GM21717 (cell line): ENCODE results near the gene CIROP.
A peak's percentile ranks its signal among the peaks of the same experiment; 100 is the strongest.

ENCODE experiments used
- ATAC-seq: cut with Tn5 transposase; IDR thresholded peaks from one replicate; pipeline ENCODE4 v1.9.1; 2021; ENCODE audit warnings: mild to moderate bottlenecking, moderate library complexity; ENCODE audit not compliant: unreplicated experiment

The CIROP gene

DNA sequence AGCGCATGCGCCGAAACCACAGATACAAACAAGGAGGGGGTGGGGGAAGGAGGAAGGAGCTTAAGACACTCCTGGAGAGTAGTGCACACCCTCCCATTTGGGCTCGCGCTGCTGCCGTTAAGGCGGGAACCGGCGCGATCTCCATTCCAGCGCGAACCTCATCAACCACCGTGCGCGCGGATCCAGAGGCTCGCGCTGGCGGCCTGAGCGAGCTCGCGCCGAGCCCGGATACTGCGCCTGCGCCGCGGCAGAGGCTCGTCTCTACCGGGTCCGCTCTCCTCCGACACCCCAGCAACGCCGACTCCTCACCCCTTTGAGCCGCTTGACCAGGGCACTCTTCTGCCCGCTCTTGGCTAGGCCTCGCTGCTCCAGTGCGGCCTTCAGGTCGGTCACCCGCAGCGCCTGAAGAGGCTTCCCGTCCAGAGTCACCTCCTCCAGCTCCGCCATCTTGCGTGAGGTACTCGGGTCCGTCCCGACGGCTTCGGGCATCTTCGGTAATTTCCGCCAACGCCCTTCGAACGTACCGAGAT lies 10.1 kb downstream of the CIROP start, which contains the start of gene ACIN1:
ACIN1 (minus strand) TSS at position 471 of the 530 bp plus-strand sequence; CDS start at position 447, 24 bp downstream.
- ATAC-seq = peak; percentile 41

DNA sequence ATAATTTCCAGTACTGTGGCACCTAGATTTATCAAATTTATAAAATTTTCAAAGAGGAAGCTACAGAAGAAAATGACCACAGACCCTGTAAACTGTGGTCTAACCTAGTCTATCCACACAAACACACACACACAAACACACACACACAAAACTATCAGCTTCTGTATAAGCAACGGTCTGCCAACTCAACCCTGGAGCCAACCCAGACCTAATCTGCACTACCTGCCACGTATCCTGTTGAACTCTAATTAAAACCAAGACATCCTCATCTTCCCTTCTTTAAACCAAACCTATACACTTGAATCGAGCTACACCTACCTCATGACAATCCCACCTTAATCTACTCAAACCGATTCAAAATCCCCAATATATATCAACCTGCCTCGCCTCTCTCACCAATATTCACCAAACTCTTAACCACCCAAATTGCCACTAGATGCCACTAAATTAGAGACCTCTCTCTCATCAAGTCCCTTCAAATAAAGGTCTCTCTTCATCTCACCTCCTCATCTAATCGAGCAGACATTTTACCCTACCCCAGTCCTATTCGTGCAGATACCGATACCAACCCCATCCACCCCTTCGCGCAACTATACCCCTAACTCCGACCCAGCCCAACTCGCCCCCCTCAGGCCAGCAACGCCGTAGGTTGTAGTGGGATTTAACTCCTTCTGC lies 10.7 kb downstream of the CIROP start:
- ATAC-seq = no peak

DNA sequence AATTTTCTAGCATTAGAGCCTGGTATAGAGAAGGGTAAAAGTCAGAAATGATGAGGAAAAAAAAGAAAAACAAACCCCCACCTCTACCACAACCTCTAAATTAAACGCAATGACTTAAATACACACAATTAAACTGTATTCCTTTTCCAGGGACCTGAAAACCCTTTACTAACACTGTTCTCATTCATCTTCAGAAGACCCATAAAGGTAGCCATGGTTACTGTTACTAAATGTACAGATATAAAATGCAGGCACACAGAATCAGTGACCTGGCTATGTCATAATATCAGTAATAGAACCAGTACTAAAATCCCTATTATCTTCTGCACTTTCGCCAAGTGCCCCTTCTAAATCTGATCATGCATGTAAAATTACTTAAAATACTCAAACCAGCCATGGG lies 11.3 kb downstream of the CIROP start:
- no peak for ATAC-seq

DNA sequence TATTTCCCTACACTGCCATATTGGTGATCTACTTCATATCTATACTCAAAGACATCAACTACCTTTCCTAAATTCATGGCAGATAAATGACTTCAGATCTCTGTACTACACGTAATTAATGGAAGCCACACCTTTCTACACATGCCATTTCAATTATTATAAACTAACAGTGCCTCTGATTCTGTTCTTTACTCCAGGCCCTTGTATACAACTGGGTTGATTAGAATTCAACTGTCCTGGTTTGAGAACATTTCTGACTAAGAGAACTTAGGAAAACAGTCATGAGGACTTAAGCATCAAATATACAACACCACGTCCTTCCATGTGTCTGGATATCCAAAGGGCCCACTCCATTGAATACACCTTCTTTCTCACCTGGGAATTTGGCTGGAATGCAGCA lies 11.7 kb downstream of the CIROP start:
- ATAC-seq = no peak

DNA sequence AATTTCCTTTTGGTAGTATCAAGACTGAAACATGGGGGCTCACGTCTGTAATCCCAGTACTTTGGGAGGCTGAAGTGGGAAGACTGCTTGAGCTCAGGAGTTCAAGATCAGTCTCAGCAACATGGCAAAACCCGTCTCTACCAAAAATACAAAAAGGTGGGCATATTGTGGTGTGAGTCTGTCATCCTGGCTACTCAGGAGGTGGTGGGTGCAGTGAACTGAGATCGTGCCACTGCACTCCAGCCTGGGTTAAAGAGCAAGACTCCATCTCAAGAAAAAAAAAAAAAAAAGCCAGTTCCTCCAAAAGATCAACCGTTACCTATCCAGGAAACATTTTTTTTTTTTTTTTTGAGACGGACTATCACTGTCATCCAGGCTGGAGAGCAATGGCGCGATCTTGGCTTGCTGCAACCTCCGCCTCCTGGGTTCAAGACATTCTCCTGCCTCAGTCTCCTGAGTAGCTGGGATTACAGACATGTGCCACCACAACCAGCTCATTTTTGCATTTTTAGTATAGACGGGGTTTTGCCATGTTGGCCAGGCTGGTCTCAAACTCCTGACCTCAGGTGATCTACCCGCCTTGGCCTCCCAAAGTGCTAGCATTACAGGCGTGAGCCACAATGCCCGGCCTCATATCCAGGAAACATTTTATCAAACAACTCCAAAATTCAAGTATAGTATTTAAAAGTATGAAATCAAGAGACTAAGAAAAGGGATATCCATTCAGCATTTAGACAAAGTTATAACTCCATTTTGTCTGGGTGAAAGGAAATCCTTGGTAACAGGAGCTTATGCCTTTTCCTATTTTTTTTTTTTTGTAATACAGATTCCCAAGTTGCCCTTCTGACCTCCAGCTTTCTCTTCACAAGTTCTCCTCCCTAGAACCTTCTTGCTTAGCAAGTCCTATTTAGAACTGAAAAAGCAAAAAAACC lies 13.2 kb downstream of the CIROP start:
- ATAC-seq = no peak

DNA sequence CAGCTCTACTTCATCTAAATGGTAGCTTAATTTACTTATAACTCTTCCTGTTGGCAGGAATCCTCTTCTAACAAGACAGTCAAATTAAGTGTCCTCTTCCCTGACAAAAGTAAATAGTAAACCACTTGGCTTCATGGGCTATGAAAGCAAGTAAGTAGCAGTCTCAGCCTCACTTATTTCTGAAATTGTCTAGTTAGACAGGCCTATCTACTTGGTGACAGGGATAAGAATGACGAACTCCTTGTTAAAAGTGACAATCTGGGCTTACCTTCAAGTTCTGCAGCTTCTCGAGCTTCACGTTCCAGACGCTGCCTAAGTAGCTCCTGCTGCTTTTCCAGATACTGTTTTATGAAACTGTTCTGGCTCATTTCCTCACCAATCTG lies 14.5 kb downstream of the CIROP start:
- no peak for ATAC-seq

DNA sequence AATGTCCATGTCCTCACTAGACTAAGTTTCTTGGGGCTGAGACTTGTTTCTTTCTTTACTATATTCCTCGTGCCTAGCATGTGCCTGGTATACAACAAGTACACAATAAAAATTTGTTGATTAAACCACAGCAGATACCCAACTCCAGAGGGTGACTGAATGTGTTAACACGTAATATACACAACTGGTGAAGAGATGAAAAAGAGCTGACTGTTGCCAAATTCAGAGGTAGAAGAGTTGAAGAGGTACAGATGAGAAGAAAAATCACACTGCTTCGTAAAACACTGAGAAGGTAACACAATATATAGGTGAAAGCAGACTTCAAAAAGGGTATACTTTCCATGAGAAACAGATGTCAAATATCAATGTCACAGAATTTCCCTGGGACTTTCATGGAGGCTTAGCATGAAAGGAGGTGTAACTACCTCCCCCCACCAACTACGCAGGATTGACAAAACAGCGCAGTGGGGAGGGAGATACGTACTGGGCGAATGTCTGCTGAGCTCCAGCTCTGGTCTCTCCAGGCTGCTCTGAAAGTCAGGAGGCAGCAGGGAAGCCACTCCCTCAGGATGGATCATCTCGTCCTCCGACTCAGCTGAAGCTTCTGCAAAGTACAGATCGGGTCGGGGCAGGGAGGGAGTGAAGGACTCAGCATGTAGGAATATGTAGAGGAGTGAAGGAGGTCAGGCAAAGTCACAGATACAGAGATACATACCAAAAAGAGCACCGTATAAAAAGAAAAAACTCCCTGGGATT lies 15.1 kb downstream of the CIROP start:
- ATAC-seq = no peak

DNA sequence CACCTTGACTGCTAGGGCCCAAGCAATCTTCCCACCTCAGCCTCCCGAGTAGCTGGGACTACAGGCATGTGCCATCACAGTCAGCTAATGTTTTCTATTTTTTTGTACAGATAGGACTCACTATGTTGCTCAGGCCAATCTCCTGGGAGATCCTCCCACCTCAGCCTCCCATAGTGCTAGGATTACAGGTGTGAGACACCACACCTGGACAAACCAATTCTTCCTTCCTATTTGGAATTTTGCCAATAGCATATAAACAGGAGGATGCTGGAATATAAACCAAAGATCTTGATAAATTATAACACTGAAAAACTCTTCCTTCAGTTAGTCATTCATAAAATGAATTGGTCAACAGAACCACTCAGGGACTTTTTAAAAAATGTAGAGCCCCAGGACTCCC lies 18.2 kb downstream of the CIROP start:
- no peak for ATAC-seq

DNA sequence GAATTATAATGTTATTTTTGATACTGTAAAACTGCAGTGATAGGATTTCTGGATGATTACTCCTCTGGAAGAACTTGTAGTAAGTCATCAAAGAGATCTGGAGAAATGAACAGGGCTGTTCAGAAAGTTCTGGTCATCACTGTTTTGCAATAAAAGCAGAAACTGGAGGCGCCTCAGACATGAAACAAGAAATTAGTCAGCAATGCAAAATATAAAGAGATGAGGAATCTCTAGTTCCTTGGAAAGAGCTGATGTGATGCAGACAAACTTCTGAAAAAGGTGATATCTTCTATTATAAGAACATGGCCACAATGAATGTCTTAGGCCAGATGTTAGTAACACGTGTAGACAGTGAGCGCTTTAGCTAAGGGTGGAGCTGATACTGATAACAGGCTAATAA lies 19.3 kb downstream of the CIROP start:
- ATAC-seq = no peak

DNA sequence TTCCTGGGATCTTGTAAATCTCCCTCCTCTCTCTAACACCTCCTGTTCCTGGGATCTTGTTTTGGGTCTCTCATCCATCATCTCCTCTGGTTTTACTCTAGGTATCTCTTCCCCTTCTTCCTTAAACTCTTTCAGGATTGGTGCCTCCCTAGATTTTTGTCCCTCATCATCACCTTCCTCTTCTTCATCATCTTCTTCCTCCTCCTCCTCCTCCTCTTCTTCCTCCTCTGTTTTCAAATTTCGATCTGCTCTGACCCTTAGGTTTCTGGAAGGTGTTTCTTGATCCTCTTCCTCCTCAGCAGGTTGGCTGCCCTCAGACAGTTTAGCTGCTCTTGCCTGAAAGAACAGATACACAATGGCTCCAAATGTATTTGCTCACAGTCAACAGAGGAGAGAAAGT lies 24.3 kb downstream of the CIROP start:
- ATAC-seq = no peak

DNA sequence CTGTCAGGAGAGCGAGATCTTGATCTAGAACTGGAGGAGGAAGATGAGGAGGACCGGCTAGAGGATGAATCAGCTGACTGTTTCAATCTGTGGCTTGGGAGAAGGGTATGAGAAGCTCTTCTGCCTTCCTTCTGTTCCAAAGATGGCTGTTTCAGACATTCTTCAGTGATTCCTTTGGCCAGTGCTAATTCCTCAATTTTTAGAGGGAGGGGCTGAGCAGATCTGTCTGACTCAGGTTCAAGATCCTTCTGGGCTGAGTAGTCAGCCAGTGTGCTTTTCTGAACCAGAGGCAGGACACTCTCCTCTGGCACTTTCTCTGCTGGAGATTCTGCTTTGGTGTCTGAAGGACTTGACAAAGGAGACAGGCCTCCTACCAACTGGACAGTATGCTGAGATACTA lies 25.1 kb downstream of the CIROP start:
- ATAC-seq = no peak

DNA sequence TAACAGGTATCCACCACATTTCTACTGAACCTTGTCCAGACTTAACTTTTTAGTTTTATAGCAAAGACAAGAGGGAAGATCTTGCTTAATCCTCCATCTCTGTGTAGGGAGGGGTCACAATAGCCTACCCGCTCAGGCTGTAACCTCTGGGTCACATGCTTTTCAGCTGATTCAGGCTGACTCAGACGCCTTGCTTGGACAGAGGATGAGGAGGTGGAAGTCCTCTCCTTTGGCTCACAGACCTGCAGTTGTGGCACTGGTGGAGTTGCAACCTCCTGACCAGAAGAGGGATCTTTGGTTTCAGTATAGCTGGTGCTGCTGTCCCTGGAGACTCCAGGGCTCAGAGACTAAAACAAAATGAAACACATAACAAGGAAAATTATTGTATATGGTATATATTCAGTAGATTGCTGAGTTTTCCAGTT lies 26.1 kb downstream of the CIROP start:
- ATAC-seq = no peak

DNA sequence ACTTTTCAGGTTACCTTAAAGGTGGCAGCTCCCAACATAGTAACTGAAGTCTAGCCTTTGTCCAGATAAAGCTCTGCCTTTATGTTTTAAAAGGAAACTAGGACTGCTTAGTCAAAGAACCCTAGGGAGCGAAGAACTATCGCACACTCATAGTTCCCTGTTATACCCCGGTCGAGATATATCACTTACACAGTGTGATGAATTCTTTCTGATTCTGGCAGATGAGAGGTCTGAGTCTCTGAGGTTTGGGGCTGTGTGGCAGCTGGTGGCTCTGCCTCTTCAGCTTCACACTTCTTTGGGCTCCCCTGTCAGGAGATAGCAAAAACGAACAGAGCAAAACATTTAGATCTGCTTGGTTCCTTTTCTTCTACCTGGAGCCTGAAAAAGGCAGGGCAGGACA lies 26.8 kb downstream of the CIROP start:
- no peak for ATAC-seq

DNA sequence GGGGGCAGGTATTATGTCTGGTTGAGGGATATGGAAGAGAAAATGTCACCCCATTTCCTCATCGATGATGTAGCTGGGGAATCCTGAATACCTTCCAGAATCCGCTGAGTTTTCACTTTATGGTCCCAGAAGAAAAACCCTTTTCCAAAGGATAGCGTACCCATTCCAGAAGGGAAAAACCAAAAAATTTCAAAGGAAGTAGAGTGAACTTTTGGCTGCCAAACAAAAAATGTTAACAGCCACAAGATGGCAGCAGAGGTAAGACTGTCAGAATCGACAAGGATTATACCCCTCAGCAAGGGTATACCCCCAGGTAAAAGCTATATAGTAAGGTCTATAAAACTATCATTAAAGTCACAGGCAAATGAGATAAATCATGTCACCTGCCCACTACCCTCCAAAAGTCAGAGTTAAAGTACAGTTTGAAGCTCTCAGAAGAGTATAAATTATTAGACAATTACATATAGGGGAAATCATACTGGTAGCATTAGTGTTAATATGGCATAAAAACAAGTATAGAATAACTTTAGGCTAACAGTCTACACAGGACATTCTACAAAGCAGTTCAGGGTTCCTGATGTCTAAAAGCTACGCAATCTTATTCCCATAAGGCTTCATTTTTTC lies 27.9 kb downstream of the CIROP start:
- no peak for ATAC-seq

DNA sequence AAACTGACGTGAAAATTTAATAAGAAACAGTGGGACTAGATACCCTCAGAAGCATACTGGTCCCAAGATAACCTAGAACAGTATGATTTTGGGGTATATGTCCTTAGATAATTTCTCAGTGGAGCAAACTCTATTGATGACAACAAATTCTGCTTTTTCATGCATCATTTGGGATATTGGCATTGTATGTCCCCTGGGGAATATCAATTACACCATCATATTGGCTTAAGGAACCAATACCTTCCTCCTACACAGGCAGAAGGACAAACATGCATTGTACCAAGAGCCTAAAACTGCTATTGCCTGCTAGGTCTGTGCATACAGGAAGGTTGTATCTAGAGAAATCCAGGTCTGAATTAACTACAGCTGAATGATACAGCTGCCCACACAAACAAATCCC lies 29.9 kb downstream of the CIROP start:
- no peak for ATAC-seq

DNA sequence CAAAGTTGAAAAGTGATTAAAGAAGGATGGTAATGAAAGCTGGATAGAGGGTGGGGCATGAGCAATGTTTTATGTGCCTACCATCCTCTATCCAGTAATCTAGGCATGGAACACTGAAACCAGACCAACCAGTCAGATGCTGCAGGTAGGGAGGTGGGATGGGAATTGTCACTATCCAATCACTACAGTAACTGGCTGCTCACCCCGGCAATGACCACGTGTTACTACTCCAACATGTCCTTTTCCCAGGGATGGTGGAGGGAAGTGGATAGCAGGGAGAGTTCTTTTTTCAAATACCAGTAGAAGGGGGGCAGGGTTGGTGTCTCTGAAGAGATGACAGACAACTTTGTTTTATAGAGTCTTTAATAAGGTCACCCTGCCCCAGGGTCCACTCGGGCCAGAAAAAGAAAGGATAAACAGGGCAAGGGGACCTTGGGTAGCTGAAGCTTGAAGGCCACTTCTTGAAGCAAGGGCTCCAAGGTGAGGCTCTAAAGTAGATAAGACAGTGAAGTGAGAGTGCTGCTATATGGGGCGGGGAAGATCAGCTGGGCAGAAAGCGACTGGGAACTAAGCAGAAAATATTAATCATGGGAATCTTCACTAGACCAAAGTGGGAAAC lies 32.8 kb downstream of the CIROP start:
- ATAC-seq = peak; percentile 8

DNA sequence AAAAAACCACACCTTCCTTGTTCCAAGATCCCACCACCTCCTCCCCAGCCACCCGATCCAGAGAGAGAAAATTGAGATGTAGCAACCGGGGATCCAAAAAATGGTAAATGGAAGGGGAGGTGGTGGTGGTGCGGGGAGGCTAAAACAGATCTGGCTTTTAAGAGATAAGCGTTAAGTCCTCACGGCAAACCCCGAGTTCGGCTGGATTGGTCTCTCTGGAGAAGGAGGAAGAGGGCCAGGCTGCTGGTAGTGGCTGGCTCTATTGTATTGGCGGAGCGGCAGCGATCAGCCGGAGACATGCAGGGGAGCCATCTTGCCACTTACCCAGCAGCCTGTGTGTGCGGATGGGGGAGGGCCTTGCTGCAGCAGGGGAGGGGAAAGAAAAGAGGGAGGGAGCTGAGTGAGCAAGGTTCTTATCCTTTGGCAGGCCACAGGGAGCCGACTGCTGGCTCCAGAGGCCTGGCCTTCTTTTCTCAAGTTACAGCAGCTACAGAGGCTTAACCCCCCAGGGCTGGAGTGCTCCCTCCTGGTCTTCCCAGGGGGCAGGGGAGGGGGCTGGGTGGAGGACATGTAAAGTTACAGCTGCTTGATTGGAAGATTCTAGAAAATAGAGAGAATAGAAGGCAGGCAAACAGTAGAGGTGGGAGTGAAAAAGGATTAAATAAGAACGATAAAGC lies 33.4 kb downstream of the CIROP start:
- ATAC-seq = peak; percentile 67

DNA sequence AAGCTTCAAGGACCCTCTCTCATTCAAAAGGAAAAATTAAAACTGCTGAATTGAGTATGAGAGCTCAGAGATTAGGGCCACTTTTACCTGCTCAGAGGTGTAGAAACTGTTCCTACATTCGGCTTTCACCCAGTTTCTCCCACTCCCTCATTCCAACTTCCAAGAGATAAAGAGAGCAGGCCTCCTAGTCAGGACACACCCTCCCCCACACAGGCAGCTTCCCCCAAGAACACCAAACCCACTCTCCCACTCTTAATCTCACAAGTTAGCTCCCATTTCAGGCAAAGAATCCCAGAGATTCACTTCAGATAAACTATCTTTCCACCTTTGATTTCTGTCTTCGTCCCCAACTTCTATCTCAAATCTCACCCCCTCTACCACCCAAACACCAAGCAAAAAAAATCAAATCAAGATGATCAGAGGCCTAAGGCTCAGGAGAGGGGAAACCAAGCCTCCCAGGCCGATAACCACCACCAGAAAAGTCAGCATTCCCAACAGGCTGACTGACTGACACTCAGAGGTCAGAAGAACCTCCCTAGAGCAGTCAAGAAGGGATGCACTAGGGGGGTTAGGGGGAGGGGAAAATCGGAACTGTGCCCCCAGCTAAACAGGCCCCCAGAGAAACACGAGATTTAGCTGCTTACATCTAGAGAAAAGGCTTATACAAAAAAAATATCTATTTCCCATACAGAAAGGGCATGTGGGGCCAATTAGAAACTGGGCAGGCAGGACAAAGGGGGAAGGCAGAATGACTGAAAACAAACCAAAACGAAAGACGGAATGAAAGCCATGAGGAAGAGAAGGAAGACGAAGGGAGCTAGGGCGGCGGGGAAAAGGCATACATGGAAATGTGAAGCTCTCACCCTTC lies 34.3 kb downstream of the CIROP start:
- no peak for ATAC-seq

DNA sequence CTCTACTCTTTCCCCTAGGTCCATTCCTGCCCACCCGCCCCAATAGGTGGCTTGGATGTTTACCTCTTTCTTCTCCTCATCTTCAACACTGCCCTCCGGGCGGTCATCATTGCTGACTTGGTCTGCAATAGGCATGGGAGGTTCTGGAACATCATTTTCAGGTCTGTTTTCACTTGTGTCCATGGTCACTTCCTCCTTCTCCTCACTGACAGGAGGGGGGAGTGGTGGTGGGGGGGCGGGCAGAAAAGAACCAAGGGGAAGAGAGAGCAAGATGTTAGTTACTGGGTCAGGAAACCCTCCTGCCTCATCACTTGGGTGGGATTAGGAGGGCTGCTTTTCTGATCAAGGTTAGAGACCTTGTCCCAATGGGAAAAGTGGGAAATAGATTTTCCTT lies 35.4 kb downstream of the CIROP start:
- ATAC-seq = no peak
